Transverse colon (tissue), 4 donors: Measurements from ENCODE around the gene SLC35F4. TPM values are rescaled to one million over a fixed set of nuclear protein-coding genes. Genes with fewer than 3 reads are reported as not detected.

ENCODE experiments used
- DNase-seq: peaks from one replicate; pipeline ENCODE4 v3.0.0-alpha.2; 2019
- H3K27ac ChIP-seq, 4 donors: fragments of 200-600 bp; sonication (generic); 2 replicates each; pipeline ENCODE4 v1.5.1; 2016 to 2018; ENCODE audit warnings: inconsistent platforms in 4 of 4
- H3K27me3 ChIP-seq: fragments of 200-600 bp; sonication (generic); 2 replicates; pipeline ENCODE4 v1.5.1; 2017; ENCODE audit warnings: inconsistent platforms
- H3K36me3 ChIP-seq, 4 donors: fragments of 200-600 bp; sonication (generic); 2 replicates each; pipeline ENCODE4 v1.5.1; 2017 to 2019; ENCODE audit warnings: inconsistent platforms in 4 of 4
- H3K4me1 ChIP-seq, 4 donors: fragments of 200-600 bp; sonication (generic); 2 replicates each; pipeline ENCODE4 v1.5.1; 2017 to 2020; ENCODE audit warnings: inconsistent platforms in 4 of 4
- H3K4me3 ChIP-seq, 4 donors: fragments of 200-600 bp; sonication (generic); 1 replicate in 1 of 4; 2 replicates in 3 of 4; pipeline versions ENCODE4 v1.5.1 to v1.6.1; 2017 to 2019; ENCODE audit warnings: inconsistent platforms in 4 of 4
- H3K9me3 ChIP-seq, 2 donors: fragments of 200-600 bp; sonication (generic); 2 replicates each; pipeline ENCODE4 v1.5.1; 2017 to 2019; ENCODE audit warnings: inconsistent platforms in 2 of 2
- CTCF ChIP-seq, 5 experiments: fragments of 200-600 bp in 3 of 5; fragments of 450-650 bp in 2 of 5; sonication (generic) in 3 of 5; IDR thresholded peaks; 1 replicate in 2 of 5; 2 replicates in 3 of 5; pipeline ENCODE4 v1.5.1; 2016 to 2017; ENCODE audit warnings: antibody characterized with exemption in 5 of 5, inconsistent platforms in 3 of 5, mild to moderate bottlenecking in 2 of 5, moderate library complexity in 1 of 5
- EP300 ChIP-seq: sonication (generic); formaldehyde crosslinking; IDR thresholded peaks from one replicate; pipeline ENCODE4 v1.6.1; 2017; ENCODE audit warnings: antibody characterized with exemption, low read depth
- POLR2A ChIP-seq: fragments of 450-650 bp; IDR thresholded peaks from one replicate; pipeline ENCODE4 v1.6.1; 2016; ENCODE audit warnings: antibody characterized with exemption, mild to moderate bottlenecking, moderate library complexity
- POLR2AphosphoS5 ChIP-seq, 3 donors: sonication (generic); formaldehyde crosslinking; IDR thresholded peaks; one replicate each; pipeline ENCODE4 v1.6.1; 2016; ENCODE audit warnings: antibody characterized with exemption in 3 of 3
- WGBS, 2 donors: methylation state at CpG; one replicate each; pipeline ENCODE4 v1.1.5; 2018; ENCODE audit warnings: low coverage in 1 of 2; 5-methylcytosine and 5-hydroxymethylcytosine counted together
- in situ Hi-C, 4 donors: fragments of 200-750 bp; cut with MboI; loops; one replicate each; pipeline versions ENCODE4 v1.15.0 to v1.15.1; 2017; ENCODE audit warnings: low sequenced_read_pairs in 3 of 4, low pct_ligation_motif_present in 1 of 4, low pct_unique_long_range_greater_than_20kb in 1 of 4
- intact Hi-C: fragments of 100-400 bp; cut with DNase I; formaldehyde crosslinking; loops from one replicate; pipeline ENCODE4 v1.15.1; 2023; ENCODE audit warnings: low total_unique reads
- total RNA-seq, 4 donors: library from RNA; depleted of rRNA; stranded (reverse); fragments of >200 nt; gene quantifications; one replicate each; pipeline ENCODE4 v1.1.0, GENCODE V29; 2016

The SLC35F4 gene
- total RNA-seq, 4 donors from 2014 or later = not detected

DNA sequence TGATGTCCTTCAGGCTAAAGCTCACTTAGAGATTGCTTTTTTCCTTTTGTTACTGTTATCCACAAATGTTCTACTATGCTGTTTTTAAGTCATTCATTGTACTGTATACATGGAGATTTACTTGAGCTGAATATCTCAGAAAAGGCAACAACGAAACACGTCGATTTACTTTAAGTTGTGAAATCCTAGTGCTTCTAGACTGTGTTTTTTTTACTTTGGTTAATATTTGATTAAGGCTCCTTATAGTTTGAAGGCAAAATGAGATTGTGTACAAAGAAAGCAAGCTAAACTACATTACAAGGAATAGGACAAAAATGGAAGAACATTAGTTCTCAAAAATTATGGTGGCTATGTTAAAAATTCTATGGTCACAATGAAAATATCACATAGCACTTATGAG is 114.5 kb downstream of the SLC35F4 start:
- TF ChIP-seq POLR2A (no peak), POLR2AphosphoS5 (IDR thresholded peaks at IDR 0.05) (no peak), CTCF (IDR thresholded peaks at IDR 0.05) (no peak), EP300 (no peak)
- H3K4me3 ChIP-seq = no peak overlapping the region
- H3K27me3 ChIP-seq = no peaks in the 10 kb centered on the region
- 14 to 62% methylated on average over 3 of the region's 3 CpGs for WGBS, 2 donors
- in situ Hi-C loops (no loop called here), intact Hi-C loops (no loop called here)
- no peaks in the 10 kb centered on the region for H3K9me3 ChIP-seq
- H3K36me3 ChIP-seq = no peaks in the 10 kb centered on the region
- no peaks in the 10 kb centered on the region for H3K4me1 ChIP-seq
- H3K27ac ChIP-seq = no peak overlapping the region
- DNase-seq = no peak

DNA sequence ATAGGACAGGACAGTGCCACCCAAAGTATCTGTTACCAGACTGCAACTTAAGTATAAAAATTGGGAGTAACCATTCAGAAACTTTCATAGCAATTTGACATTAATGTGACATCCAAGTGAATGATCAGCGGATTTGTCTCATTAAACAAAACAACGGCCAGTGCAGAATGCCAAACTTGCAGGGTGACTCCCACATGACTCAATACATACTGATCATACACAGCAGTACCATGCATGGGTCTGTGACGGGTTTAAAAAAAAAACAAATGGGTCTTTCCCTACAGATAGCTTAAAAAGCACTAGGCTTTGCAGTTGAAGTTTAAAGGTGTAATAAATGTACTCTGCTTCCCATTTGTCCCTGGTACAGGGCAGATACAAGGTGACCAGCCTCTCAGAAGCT is 116.6 kb downstream of the SLC35F4 start:
- no peak for DNase-seq
- WGBS, 2 donors = 67 to 72% methylated on average over 1 to 3 of the region's 3 CpGs
- H3K4me3 ChIP-seq = no peak overlapping the region
- intact Hi-C loops = no loop called here
- H3K36me3 ChIP-seq = no peaks in the 10 kb centered on the region
- in situ Hi-C loops = no loop called here
- H3K9me3 ChIP-seq = no peaks in the 10 kb centered on the region
- no peaks in the 10 kb centered on the region for H3K27me3 ChIP-seq
- no peak overlapping the region for H3K27ac ChIP-seq
- TF ChIP-seq CTCF (IDR thresholded peaks at IDR 0.05) = no peak
- TF ChIP-seq POLR2A = no peak
- TF ChIP-seq EP300 = no peak
- TF ChIP-seq POLR2AphosphoS5 (IDR thresholded peaks at IDR 0.05) = no peak
- H3K4me1 ChIP-seq = no peaks in the 10 kb centered on the region

DNA sequence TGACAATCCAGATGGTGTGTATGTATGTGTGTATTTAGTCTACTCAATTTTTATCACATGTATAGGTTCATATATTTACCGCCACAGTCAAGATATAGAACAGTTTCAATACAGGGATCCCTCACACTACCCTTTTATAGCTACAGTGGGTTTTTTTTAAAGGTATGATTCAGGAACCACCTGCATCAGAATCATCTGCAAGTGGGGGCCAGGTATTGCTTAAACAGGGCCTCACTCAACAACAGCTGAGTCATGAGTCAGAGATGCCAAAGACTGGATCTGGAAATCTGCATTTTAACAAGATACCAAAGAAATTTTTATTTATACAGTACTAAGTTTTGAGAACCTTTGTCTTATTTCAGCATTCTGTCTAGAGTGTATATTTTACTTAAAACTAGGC is 117.6 kb downstream of the SLC35F4 start:
- no peak for DNase-seq
- intact Hi-C loops = no loop called here
- H3K4me1 ChIP-seq = no peaks in the 10 kb centered on the region
- H3K4me3 ChIP-seq = no peak overlapping the region
- TF ChIP-seq POLR2A (no peak), EP300 (no peak), POLR2AphosphoS5 (IDR thresholded peaks at IDR 0.05) (no peak), CTCF (IDR thresholded peaks at IDR 0.05) (no peak)
- no peak overlapping the region for H3K27ac ChIP-seq
- in situ Hi-C loops = no loop called here
- no peaks in the 10 kb centered on the region for H3K9me3 ChIP-seq
- WGBS, 2 donors = 88 to 100% methylated on average over 1 of the region's 1 CpG
- H3K27me3 ChIP-seq = no peaks in the 10 kb centered on the region
- no peaks in the 10 kb centered on the region for H3K36me3 ChIP-seq

- no peaks in the 10 kb centered on the region for H3K9me3 ChIP-seq
- H3K27me3 ChIP-seq = no peaks in the 10 kb centered on the region
- no peak for TF ChIP-seq CTCF (IDR thresholded peaks at IDR 0.05)
- TF ChIP-seq POLR2AphosphoS5 (IDR thresholded peaks at IDR 0.05) = no peak
- TF ChIP-seq EP300 = no peak
- TF ChIP-seq POLR2A = no peak
- H3K27ac ChIP-seq = no peak overlapping the region
- in situ Hi-C loops (no loop called here), intact Hi-C loops (no loop called here)
- DNase-seq = peak; percentile 30
- WGBS, 2 donors = 34 to 65% methylated on average over 4 of the region's 4 CpGs
- no peaks in the 10 kb centered on the region for H3K36me3 ChIP-seq
- no peak overlapping the region for H3K4me3 ChIP-seq
- no peaks in the 10 kb centered on the region for H3K4me1 ChIP-seq
Measured at GRCh38 chr14:57747036-57747435, 118.9 kb downstream of the SLC35F4 start.
